ENCODE data around the gene MRPS9.

DNA sequence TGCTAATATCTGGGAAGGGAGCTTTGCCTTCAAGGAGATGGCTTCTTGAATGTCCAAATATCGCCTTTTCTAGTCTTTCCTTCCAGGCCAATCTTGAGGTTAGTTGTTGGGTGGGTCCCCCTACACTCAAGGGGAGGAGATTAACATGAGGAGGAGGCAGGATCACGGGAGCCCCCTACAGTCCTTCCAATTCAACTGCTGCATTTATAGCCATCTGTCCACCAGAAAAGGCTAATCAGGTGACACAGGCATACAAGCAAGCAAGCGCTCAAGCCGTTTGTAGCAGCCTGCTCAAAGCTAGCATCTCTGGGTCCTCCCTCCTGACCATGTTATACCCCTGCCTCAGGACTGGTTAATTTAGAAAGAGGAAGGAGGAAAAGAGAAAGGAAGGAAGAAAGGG lies 87.6 kb downstream of the MRPS9 start:
- TF ChIP-seq CTCF (IDR thresholded peaks at IDR 0.05; ENCODE audit: low read depth, low read length), result peak; percentile 44
- no peak for TF ChIP-seq EZH2phosphoT487 (IDR thresholded peaks at IDR 0.05; ENCODE audit: low read depth)

All from OCI-LY3 (cell line).